Panc1 (cell line): ENCODE results near the gene ADCYAP1R1. TPM values are rescaled to one million over a fixed set of nuclear protein-coding genes. Genes with fewer than 3 reads are reported as not detected.

Experiments
- ATAC-seq: fragments of 200-7000 bp; cut with Tn5 transposase; 2 replicates; pipeline ENCODE4 v1.9.1; 2020; ENCODE audit warnings: mild to moderate bottlenecking, moderate library complexity
- BruUV-seq: library from RNA; stranded (reverse); fragments of 400-500 nt; replicated peaks from 2 replicates; lab custom pipeline; 2021; lab: Mats Ljungman, UMichigan
- CTCF ChIA-PET: fragments of 300-600 bp; sonication (Branson Sonifier 250); formaldehyde crosslinking; loops from one replicate; lab custom pipeline; 2022; ENCODE audit warnings: antibody characterized with exemption; lab: Charles Lee
- POLR2A ChIA-PET: fragments of 300-600 bp; sonication (Branson Sonifier 250); formaldehyde crosslinking; loops from one replicate; lab custom pipeline; 2022; ENCODE audit warnings: antibody characterized with exemption; lab: Charles Lee
- DNase-seq: peaks from one replicate; pipeline ENCODE4 v3.0.0-alpha.2; 2010; ENCODE audit warnings: low read depth, low spot score
- H3K27ac ChIP-seq: 2 replicates; pipeline ENCODE4 v1.5.1; 2011; ENCODE audit warnings: mild to moderate bottlenecking, low read length, inconsistent platforms
- H3K27me3 ChIP-seq: fragments of 200-500 bp; sonication (Bioruptor generic); 2 replicates; pipeline ENCODE4 v1.6.0; 2014; ENCODE audit warnings: low read length, inconsistent platforms; ENCODE audit not compliant: control insufficient read depth, insufficient read depth
- H3K36me3 ChIP-seq: fragments of 200-500 bp; sonication (Bioruptor generic); 2 replicates; pipeline ENCODE4 v1.5.1; 2014; ENCODE audit warnings: inconsistent platforms, mild to moderate bottlenecking, low read length, moderate library complexity; ENCODE audit not compliant: control insufficient read depth, insufficient read depth
- H3K4me1 ChIP-seq: 2 replicates; pipeline ENCODE4 v1.5.1; 2011; ENCODE audit warnings: inconsistent platforms, mild to moderate bottlenecking, low read length, moderate library complexity; ENCODE audit not compliant: control insufficient read depth, insufficient read depth
- H3K4me3 ChIP-seq, 2 experiments: 2 replicates each; pipeline ENCODE4 v1.5.1; 2011 to 2012; ENCODE audit warnings: low read depth in 2 of 2, low read length in 2 of 2, mild to moderate bottlenecking in 2 of 2, inconsistent platforms in 1 of 2, moderate library complexity in 1 of 2
- H3K9me3 ChIP-seq: fragments of 200-500 bp; sonication (Bioruptor generic); 2 replicates; pipeline ENCODE4 v1.5.1; 2014; ENCODE audit warnings: low read depth, mild to moderate bottlenecking, inconsistent platforms, low read length, moderate library complexity; ENCODE audit not compliant: control insufficient read depth, insufficient read depth
- CTCF ChIP-seq: fragments of 450-650 bp; IDR thresholded peaks from 2 replicates; pipeline ENCODE4 v1.5.1; 2017; ENCODE audit warnings: mild to moderate bottlenecking
- POLR2AphosphoS5 ChIP-seq: IDR thresholded peaks from 2 replicates; pipeline ENCODE4 v1.6.1; 2012; ENCODE audit warnings: mild to moderate bottlenecking, low read depth, low read length, moderate library complexity
- REST ChIP-seq, 2 experiments: IDR thresholded peaks; 2 replicates each; pipeline ENCODE4 v1.6.1; 2011 to 2012; ENCODE audit warnings: low read depth in 2 of 2, control low read depth in 1 of 2, low read length in 1 of 2, mild to moderate bottlenecking in 1 of 2, moderate library complexity in 1 of 2; ENCODE audit not compliant: insufficient read depth in 1 of 2
- SIN3A ChIP-seq: IDR thresholded peaks from 2 replicates; pipeline ENCODE4 v1.6.1; 2012; ENCODE audit warnings: low read depth, mild to moderate bottlenecking, low read length, moderate library complexity, borderline replicate concordance; ENCODE audit not compliant: insufficient read depth
- TCF7L2 ChIP-seq: IDR thresholded peaks from 2 replicates; pipeline ENCODE4 v1.6.1; 2011; ENCODE audit warnings: mild to moderate bottlenecking, low read depth, low read length, inconsistent platforms
- in situ Hi-C: cut with HindIII; loops from 2 replicates; pipeline ENCODE4 v1.10.0; 2016; ENCODE audit warnings: low sequenced_read_pairs, low pct_unique_long_range_greater_than_20kb
- intact Hi-C: fragments of 100-400 bp; cut with micrococcal nuclease; formaldehyde crosslinking; loops from one replicate; pipeline ENCODE4 v1.10.0; 2022; ENCODE audit not compliant: unreplicated experiment
- total RNA-seq: library from RNA; stranded (reverse); gene quantifications from one replicate; pipeline ENCODE4 v1.2.1, GENCODE V29; 2021; ENCODE audit not compliant: unreplicated experiment

ADCYAP1R1 gene
- total RNA-seq, 1 experiment from 2014 or later, result not detected

GRCh38 chr7:31105256-31105950, 53.3 kb downstream of the ADCYAP1R1 start:
- no TSS peak for BruUV-seq
- CTCF ChIA-PET, result interaction anchor here (0.5 to 1.2 kb wide), 2 partner anchors 33 to 122 kb away, joined by 4 read pairs; no protein-coding TSS in a partner anchor
- in situ Hi-C loops, result no loop called here

More at GRCh38 chr7:31105256-31105950, 53.3 kb downstream of the ADCYAP1R1 start:
- POLR2A ChIA-PET, result no interaction called here
- H3K4me3 ChIP-seq, result no peak overlapping the region
- H3K36me3 ChIP-seq, result no peaks in the 10 kb centered on the region
- no peak for ATAC-seq
- TF ChIP-seq SIN3A, result no peak
- no peak for TF ChIP-seq POLR2AphosphoS5
- TF ChIP-seq TCF7L2, result no peak
- TF ChIP-seq CTCF, result no peak
- TF ChIP-seq REST (IDR thresholded peaks at IDR 0.05; ENCODE audit: insufficient read depth in 1 of 2, low read depth in 2 of 2, low read length in 1 of 2), result no peak
- intact Hi-C loops, result no loop called here
- no peaks in the 10 kb centered on the region for H3K4me1 ChIP-seq
- peaks cover 7% of the 10 kb centered on the region; the same call in 1 of the 2 replicates for H3K27me3 ChIP-seq
- no peak for DNase-seq
- no peaks in the 10 kb centered on the region for H3K9me3 ChIP-seq
- no peak overlapping the region for H3K27ac ChIP-seq
